Muscle layer of colon (tissue), 2 donors: ENCODE data around the gene ALDH1A1.

Experiments
- H3K27ac ChIP-seq: one replicate; pipeline ENCODE4 v1.7.0; 2013; ENCODE audit warnings: low read depth, mild to moderate bottlenecking, low read length, moderate library complexity
- H3K27me3 ChIP-seq, 2 donors: one replicate each; pipeline ENCODE4 v1.7.0; 2013; ENCODE audit warnings: low read length in 2 of 2, mild to moderate bottlenecking in 2 of 2; ENCODE audit not compliant: insufficient read depth in 2 of 2, control insufficient read depth in 1 of 2
- H3K36me3 ChIP-seq: one replicate; pipeline ENCODE4 v1.7.0; 2013; ENCODE audit warnings: mild to moderate bottlenecking, low read length; ENCODE audit not compliant: insufficient read depth
- H3K4me1 ChIP-seq: one replicate; pipeline ENCODE4 v1.7.0; 2013; ENCODE audit warnings: mild to moderate bottlenecking, low read length; ENCODE audit not compliant: insufficient read depth
- H3K4me3 ChIP-seq, 2 donors: one replicate each; pipeline ENCODE4 v1.7.0; 2013; ENCODE audit warnings: low read length in 2 of 2, low read depth in 1 of 2, mild to moderate bottlenecking in 1 of 2, moderate library complexity in 1 of 2
- H3K9ac ChIP-seq: one replicate; pipeline ENCODE4 v1.7.0; 2013; ENCODE audit warnings: low read length
- H3K9me3 ChIP-seq: one replicate; pipeline ENCODE4 v1.7.0; 2013; ENCODE audit warnings: mild to moderate bottlenecking, low read length
- donor health status: abdominal sarcoma.
- donor health status: Adenocarcinoma of cecum.

The ALDH1A1 gene

GRCh38 chr9:72936266-72936665 is 16.6 kb downstream of the ALDH1A1 start:
- Histone ChIP-seq H3K9me3 (no peaks in the 10 kb centered on the region), H3K27ac (no peak overlapping the region), H3K4me3 (no peak overlapping the region), H3K9ac (no peak overlapping the region), H3K27me3 (no peaks in the 10 kb centered on the region), H3K4me1 (peaks cover 35% of the 10 kb centered on the region), H3K36me3 (peaks cover 8% of the 10 kb centered on the region)

GRCh38 chr9:72935595-72935994 is 17.3 kb downstream of the ALDH1A1 start:
- H3K9me3 ChIP-seq: no peaks in the 10 kb centered on the region
- H3K27me3 ChIP-seq: no peaks in the 10 kb centered on the region
- no peak overlapping the region for H3K4me3 ChIP-seq
- H3K4me1 ChIP-seq: peaks cover 36% of the 10 kb centered on the region
- H3K9ac ChIP-seq: no peak overlapping the region
- no peak overlapping the region for H3K27ac ChIP-seq
- H3K36me3 ChIP-seq: peaks cover 11% of the 10 kb centered on the region

GRCh38 chr9:72933730-72934665 is 18.9 kb downstream of the ALDH1A1 start:
- no peaks in the 10 kb centered on the region for H3K27me3 ChIP-seq

GRCh38 chr9:72932619-72933018 is 20.2 kb downstream of the ALDH1A1 start:
- Histone ChIP-seq H3K4me3 (no peak overlapping the region), H3K27me3 (no peaks in the 10 kb centered on the region), H3K4me1 (peaks cover 53% of the 10 kb centered on the region), H3K9me3 (no peaks in the 10 kb centered on the region), H3K27ac (peak overlapping the region; percentile 38), H3K9ac (no peak overlapping the region), H3K36me3 (peaks cover 25% of the 10 kb centered on the region)

More at GRCh38 chr9:72933730-72934665, 18.9 kb downstream of the ALDH1A1 start:
- no peak overlapping the region for H3K4me3 ChIP-seq
- peaks cover 46% of the 10 kb centered on the region for H3K4me1 ChIP-seq
- H3K9ac ChIP-seq: no peak overlapping the region
- peak overlapping the region; percentile 7 for H3K27ac ChIP-seq
- H3K36me3 ChIP-seq: peaks cover 22% of the 10 kb centered on the region
- H3K9me3 ChIP-seq: no peaks in the 10 kb centered on the region

- peaks cover 47% of the 10 kb centered on the region for H3K4me1 ChIP-seq
- H3K27me3 ChIP-seq: no peaks in the 10 kb centered on the region
- no peak overlapping the region for H3K4me3 ChIP-seq
- peak overlapping the region; percentile 37 for H3K27ac ChIP-seq
- H3K9me3 ChIP-seq: no peaks in the 10 kb centered on the region
- H3K36me3 ChIP-seq: peaks cover 23% of the 10 kb centered on the region
- no peak overlapping the region for H3K9ac ChIP-seq
Observed at GRCh38 chr9:72931897-72932296, 21.0 kb downstream of the ALDH1A1 start.

GRCh38 chr9:72931437-72931836 is 21.4 kb downstream of the ALDH1A1 start:
- no peaks in the 10 kb centered on the region for H3K9me3 ChIP-seq
- peaks cover 23% of the 10 kb centered on the region for H3K36me3 ChIP-seq
- no peak overlapping the region for H3K9ac ChIP-seq
- H3K4me3 ChIP-seq: no peak overlapping the region
- peaks cover 47% of the 10 kb centered on the region for H3K4me1 ChIP-seq
- no peaks in the 10 kb centered on the region for H3K27me3 ChIP-seq
- H3K27ac ChIP-seq: peak overlapping the region; percentile 37

GRCh38 chr9:72930828-72931227 is 22.0 kb downstream of the ALDH1A1 start:
- H3K4me1 ChIP-seq: peaks cover 42% of the 10 kb centered on the region
- no peak overlapping the region for H3K9ac ChIP-seq
- no peak overlapping the region for H3K4me3 ChIP-seq
- H3K27me3 ChIP-seq: no peaks in the 10 kb centered on the region
- H3K9me3 ChIP-seq: no peaks in the 10 kb centered on the region
- peaks cover 26% of the 10 kb centered on the region for H3K36me3 ChIP-seq
- no peak overlapping the region for H3K27ac ChIP-seq

GRCh38 chr9:72929542-72929941 is 23.3 kb downstream of the ALDH1A1 start:
- Histone ChIP-seq H3K4me3 (no peak overlapping the region), H3K4me1 (peaks cover 52% of the 10 kb centered on the region), H3K27me3 (no peaks in the 10 kb centered on the region), H3K27ac (no peak overlapping the region), H3K36me3 (peaks cover 34% of the 10 kb centered on the region), H3K9me3 (no peaks in the 10 kb centered on the region), H3K9ac (no peak overlapping the region)

GRCh38 chr9:72928042-72928507 is 24.8 kb downstream of the ALDH1A1 start:
- Histone ChIP-seq H3K27me3 (no peaks in the 10 kb centered on the region), H3K9me3 (no peaks in the 10 kb centered on the region), H3K36me3 (peaks cover 42% of the 10 kb centered on the region), H3K4me3 (no peak overlapping the region), H3K27ac (no peak overlapping the region), H3K9ac (no peak overlapping the region), H3K4me1 (peaks cover 49% of the 10 kb centered on the region)

GRCh38 chr9:72926506-72926905 is 26.3 kb downstream of the ALDH1A1 start:
- no peaks in the 10 kb centered on the region for H3K27me3 ChIP-seq
- H3K27ac ChIP-seq: no peak overlapping the region
- no peaks in the 10 kb centered on the region for H3K9me3 ChIP-seq
- H3K36me3 ChIP-seq: peaks cover 55% of the 10 kb centered on the region
- H3K9ac ChIP-seq: no peak overlapping the region
- no peak overlapping the region for H3K4me3 ChIP-seq
- H3K4me1 ChIP-seq: peaks cover 33% of the 10 kb centered on the region

- H3K4me1 ChIP-seq: peaks cover 29% of the 10 kb centered on the region
- H3K36me3 ChIP-seq: peaks cover 54% of the 10 kb centered on the region
- H3K27ac ChIP-seq: no peak overlapping the region
- H3K9me3 ChIP-seq: no peaks in the 10 kb centered on the region
- no peak overlapping the region for H3K9ac ChIP-seq
- no peaks in the 10 kb centered on the region for H3K27me3 ChIP-seq
- no peak overlapping the region for H3K4me3 ChIP-seq
Observed at GRCh38 chr9:72925891-72926290, 27.0 kb downstream of the ALDH1A1 start.
